Astrocyte of the cerebellum (primary cell): ENCODE results near the gene FOXRED2.
"Not testable (repeated sequence)": the region's sequence is repeated elsewhere in the genome, so short reads cannot be mapped to it uniquely, and the experiment has no call there.

Experiments
- DNase-seq: peaks from one replicate; pipeline ENCODE4 v3.0.0-alpha.2; 2011; ENCODE audit warnings: low read depth
- H3K4me3 ChIP-seq: 2 replicates; pipeline ENCODE4 v1.5.1; 2011; ENCODE audit warnings: mild to moderate bottlenecking, low read depth, low read length, moderate library complexity
- CTCF ChIP-seq: IDR thresholded peaks from 2 replicates; pipeline ENCODE4 v1.5.1; 2012; ENCODE audit warnings: low read length, low read depth, moderate library complexity, mild to moderate bottlenecking; ENCODE audit errors: missing control alignments
- in situ Hi-C: cut with HindIII; loops from 2 replicates; pipeline ENCODE4 v1.10.0; 2017; ENCODE audit warnings: low sequenced_read_pairs

Gene FOXRED2

GRCh38 chr22:36536717-36537116, 29.9 kb upstream of the FOXRED2 start:
- no peak for TF ChIP-seq CTCF
- no peak overlapping the region for H3K4me3 ChIP-seq
- in situ Hi-C loops = no loop called here
- no peak for DNase-seq

GRCh38 chr22:36533320-36533719, 26.5 kb upstream of the FOXRED2 start:
- H3K4me3 ChIP-seq, in situ Hi-C loops, DNase-seq: not testable (repeated sequence)

GRCh38 chr22:36532466-36532865, 25.6 kb upstream of the FOXRED2 start:
- in situ Hi-C loops = no loop called here
- TF ChIP-seq CTCF = no peak

GRCh38 chr22:36528795-36529751, 22.2 kb upstream of the FOXRED2 start, which contains the start of gene EIF3D:
Gene EIF3D (minus strand): TSS chr22:36529166. CDS start chr22:36526121, 3,045 bp downstream.
- H3K4me3 ChIP-seq = peak within 1 kb of the TSS; percentile 98
- DNase-seq = peak; percentile 99
- in situ Hi-C loops = no loop called here
- no peak for TF ChIP-seq CTCF

More at GRCh38 chr22:36532466-36532865, 25.6 kb upstream of the FOXRED2 start:
- no peak for DNase-seq
- no peak overlapping the region for H3K4me3 ChIP-seq

- no peak for TF ChIP-seq CTCF
- peak overlapping the region; percentile 98 for H3K4me3 ChIP-seq
- in situ Hi-C loops = no loop called here
- DNase-seq = no peak
Observed at GRCh38 chr22:36528341-36528740, 21.5 kb upstream of the FOXRED2 start.

- H3K4me3 ChIP-seq = no peak overlapping the region
- no peak for DNase-seq
- in situ Hi-C loops = no loop called here
- no peak for TF ChIP-seq CTCF
Observed at GRCh38 chr22:36522662-36523061, 15.8 kb upstream of the FOXRED2 start.

- H3K4me3 ChIP-seq = no peak overlapping the region
- no peak for TF ChIP-seq CTCF
- no peak for DNase-seq
- in situ Hi-C loops = no loop called here
Observed at GRCh38 chr22:36520423-36520822, 13.6 kb upstream of the FOXRED2 start.

GRCh38 chr22:36519906-36520305, 13.1 kb upstream of the FOXRED2 start:
- H3K4me3 ChIP-seq, DNase-seq, in situ Hi-C loops: not testable (repeated sequence)
